NCI-H446 (cell line): ENCODE measurements around the gene HINFP.

Experiments
- DNase-seq, 2 experiments: peaks; one replicate each; lab custom pipeline; 2025; lab: John Stamatoyannopoulos, UW

Gene HINFP, protein sequence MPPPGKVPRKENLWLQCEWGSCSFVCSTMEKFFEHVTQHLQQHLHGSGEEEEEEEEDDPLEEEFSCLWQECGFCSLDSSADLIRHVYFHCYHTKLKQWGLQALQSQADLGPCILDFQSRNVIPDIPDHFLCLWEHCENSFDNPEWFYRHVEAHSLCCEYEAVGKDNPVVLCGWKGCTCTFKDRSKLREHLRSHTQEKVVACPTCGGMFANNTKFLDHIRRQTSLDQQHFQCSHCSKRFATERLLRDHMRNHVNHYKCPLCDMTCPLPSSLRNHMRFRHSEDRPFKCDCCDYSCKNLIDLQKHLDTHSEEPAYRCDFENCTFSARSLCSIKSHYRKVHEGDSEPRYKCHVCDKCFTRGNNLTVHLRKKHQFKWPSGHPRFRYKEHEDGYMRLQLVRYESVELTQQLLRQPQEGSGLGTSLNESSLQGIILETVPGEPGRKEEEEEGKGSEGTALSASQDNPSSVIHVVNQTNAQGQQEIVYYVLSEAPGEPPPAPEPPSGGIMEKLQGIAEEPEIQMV

GRCh38 chr11:119121008-119121810 is at the start of gene HINFP:
Gene HINFP (plus strand): TSS chr11:119121580. CDS start chr11:119126945, 5,365 bp downstream.
- DNase-seq, result peak; percentile 98 to 99

- DNase-seq, result no peak
These were observed 43.5 kb upstream of the HINFP start for GRCh38 chr11:119077839-119078238.

DNA sequence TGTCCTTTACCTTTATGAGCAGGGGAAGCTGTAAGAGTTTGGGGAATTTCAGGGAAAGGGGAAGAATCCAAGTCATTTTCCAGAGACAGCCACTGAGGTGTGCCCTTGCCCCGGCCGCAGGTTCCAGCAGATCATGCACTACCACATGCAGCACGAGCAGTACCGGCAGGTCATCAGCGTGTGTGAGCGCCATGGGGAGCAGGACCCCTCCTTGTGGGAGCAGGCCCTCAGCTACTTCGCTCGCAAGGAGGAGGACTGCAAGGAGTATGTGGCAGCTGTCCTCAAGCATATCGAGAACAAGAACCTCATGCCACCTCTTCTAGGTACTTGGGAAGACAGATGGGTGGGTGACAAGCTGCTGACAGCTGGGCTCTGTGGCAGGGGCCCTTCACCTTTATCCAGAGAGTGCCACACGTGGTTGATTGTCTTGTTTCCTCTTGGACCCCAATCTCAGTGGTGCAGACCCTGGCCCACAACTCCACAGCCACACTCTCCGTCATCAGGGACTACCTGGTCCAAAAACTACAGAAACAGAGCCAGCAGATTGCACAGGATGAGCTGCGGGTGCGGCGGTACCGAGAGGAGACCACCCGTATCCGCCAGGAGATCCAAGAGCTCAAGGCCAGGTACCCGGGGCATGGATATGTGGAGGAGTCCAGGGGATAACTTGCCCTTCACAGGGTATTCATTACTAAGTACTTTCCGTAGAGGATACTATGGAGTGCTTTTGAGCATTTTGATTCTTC is 42.5 kb upstream of the HINFP start:
- DNase-seq, result no peak

- DNase-seq, result no peak
These were observed 39.6 kb upstream of the HINFP start for GRCh38 chr11:119081682-119082260.

DNA sequence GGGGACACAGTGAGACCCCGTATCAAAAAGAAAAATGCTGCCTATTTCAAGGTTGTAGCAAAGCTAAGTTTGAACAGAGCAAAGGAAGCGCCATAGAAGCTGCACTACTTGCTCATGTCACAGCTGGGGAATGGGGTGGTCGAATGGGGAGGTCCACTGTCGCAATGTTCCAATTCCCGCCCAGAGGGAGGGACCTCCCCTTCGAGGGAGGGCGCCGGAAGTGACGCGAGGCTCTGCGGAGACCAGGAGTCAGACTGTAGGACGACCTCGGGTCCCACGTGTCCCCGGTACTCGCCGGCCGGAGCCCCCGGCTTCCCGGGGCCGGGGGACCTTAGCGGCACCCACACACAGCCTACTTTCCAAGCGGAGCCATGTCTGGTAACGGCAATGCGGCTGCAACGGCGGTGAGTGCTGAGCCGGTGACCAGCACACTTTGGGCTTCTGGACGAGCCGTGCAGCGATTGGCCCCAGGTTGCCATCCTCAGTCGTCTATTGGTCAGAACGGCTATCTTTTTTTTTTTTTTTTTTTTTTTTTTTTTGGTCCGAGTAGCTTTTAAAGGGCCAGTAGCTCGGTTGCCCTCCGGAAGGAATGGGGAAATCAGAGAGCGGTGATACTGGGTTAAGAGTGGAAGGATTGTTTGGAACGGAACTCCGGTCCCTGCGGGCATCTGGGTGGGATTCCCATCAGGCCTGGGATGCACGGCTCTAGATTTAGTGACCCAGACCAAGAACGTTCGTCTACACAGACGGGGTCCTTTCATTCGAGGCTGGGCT is 36.5 kb upstream of the HINFP start, which contains the start of gene HMBS:
TSS of gene HMBS (plus strand) at position 219 of the 774 bp plus-strand sequence. CDS start at position 372, 153 bp downstream.
- peak; percentile 94 to 96 for DNase-seq

GRCh38 chr11:119085437-119085847 is 35.9 kb upstream of the HINFP start:
- no peak for DNase-seq

DNA sequence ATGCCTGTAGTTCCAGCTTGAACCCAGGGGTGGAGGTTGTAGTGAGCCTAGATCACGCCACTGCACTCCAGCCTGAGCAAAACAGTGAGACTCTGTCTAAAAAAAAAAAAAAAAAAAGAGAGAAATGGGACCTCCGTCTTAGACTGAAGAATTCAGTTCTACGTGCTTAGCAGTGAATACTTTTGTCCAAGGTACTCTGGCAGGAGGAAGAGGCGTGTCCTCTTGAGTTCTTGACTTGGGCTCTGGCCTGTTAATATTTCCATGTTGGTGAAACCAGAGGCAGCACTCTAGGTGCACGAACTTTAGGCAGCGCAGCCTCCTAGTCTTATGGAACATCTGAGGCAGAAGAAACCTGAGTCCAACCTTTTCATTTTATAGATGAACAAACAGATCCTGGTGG is 34.3 kb upstream of the HINFP start:
- no peak for DNase-seq

GRCh38 chr11:119087747-119088241 is 33.6 kb upstream of the HINFP start:
- no peak for DNase-seq

GRCh38 chr11:119088406-119088805 is 33.0 kb upstream of the HINFP start:
- DNase-seq, result no peak

- DNase-seq, result no peak
These were observed 32.1 kb upstream of the HINFP start for GRCh38 chr11:119089319-119089718.

- DNase-seq, result no peak
These were observed 30.2 kb upstream of the HINFP start for GRCh38 chr11:119091178-119091577.

GRCh38 chr11:119091966-119092879 is 29.2 kb upstream of the HINFP start:
- no peak for DNase-seq

GRCh38 chr11:119092880-119093842 is 28.2 kb upstream of the HINFP start:
- DNase-seq, result no peak

DNA sequence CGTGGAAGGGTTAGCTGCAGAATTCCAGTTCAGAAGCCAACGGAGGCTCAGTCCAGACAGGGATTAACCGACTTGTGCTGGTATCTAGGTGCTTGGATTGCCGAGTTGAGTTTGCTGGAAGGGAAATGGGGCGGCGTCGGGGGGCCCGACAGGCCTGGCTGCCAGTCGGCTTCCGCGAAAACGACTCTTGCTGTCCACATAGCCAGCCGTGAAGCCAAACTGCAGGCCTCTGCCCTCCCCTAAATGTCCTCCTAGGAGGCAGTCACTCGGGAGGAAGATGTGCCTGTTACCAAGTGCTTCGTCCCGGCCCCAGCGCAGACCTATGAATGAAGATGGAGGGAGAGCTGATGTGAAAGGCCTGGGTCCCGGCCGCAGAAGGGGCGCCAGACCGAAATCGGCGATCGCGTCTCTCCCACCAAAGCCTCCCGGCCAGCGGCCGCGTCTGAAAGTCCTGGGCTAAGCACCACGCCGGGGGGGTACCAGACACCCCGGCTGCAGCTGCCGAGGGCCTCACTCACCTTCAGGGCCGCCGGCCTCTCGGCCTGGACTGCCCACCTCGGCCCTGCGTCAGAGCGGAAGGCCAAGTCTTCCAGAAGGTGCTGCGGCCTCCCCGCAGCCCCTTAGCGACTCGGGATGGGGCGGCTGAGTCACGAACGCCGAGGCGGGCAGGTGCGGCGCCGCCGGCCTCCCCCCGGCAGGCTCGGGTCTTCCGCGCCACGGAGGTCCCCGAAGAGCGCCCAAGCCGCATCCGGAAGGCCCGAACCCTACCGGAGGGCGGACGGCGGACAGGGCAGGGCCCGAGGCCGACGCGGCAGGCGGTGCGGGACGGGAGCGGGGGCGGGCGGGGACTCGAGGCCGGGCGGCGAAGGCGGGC is 27.2 kb upstream of the HINFP start:
- DNase-seq, result no peak

- DNase-seq, result peak in 1 of 2 experiments; percentile 75
These were observed 26.6 kb upstream of the HINFP start for GRCh38 chr11:119094816-119095065.

- peak; percentile 97 to 99 for DNase-seq
These were observed 26.1 kb upstream of the HINFP start for GRCh38 chr11:119095066-119095880.

DNA sequence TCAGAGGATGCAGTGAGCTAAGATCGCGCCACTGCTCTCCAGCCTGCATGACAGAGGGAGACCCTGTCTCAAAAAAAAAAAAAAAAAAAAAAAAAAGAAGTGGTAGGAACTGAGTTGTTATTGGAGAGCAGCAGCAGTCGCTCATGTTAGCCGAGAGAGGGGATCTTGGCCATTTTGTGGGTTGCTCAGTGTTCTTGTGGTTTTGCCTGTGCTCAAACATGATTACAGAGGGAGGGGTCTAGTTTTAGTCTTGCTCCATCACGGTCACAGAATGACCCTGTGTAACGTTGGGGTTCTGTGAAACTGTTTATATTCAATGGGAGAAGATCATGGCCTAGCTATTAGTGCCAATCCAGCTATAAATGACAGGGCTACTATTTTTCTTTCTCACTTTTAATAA is 21.7 kb upstream of the HINFP start:
- DNase-seq, result no peak
